GM12873 (cell line): Measurements from ENCODE around the gene DUOXA2.

Experiments used
- CTCF ChIP-seq: IDR thresholded peaks from 2 replicates; pipeline ENCODE4 v1.5.1; 2012; ENCODE audit warnings: low read depth, mild to moderate bottlenecking, moderate library complexity, low read length, control low read depth; ENCODE audit not compliant: insufficient read depth; ENCODE audit errors: missing control alignments

DUOXA2 gene

GRCh38 chr15:45144775-45145174 is 30.6 kb downstream of the DUOXA2 start:
- TF ChIP-seq CTCF = no peak

GRCh38 chr15:45146405-45146804 is 32.3 kb downstream of the DUOXA2 start:
- no peak for TF ChIP-seq CTCF

GRCh38 chr15:45147606-45148005 is 33.5 kb downstream of the DUOXA2 start:
- TF ChIP-seq CTCF = no peak

GRCh38 chr15:45148076-45149059 is 34.2 kb downstream of the DUOXA2 start:
- no peak for TF ChIP-seq CTCF

GRCh38 chr15:45149060-45149459 is 34.9 kb downstream of the DUOXA2 start:
- TF ChIP-seq CTCF = no peak

GRCh38 chr15:45150481-45150880 is 36.4 kb downstream of the DUOXA2 start:
- no peak for TF ChIP-seq CTCF

- TF ChIP-seq CTCF = no peak
Measured at GRCh38 chr15:45150997-45151396, 36.9 kb downstream of the DUOXA2 start.
